ENCODE measurements around the gene SOX6. TPM values are rescaled to one million over a fixed set of nuclear protein-coding genes. Genes with fewer than 3 reads are reported as not detected.

Gene SOX6
- total RNA-seq, 1 experiment from 2014 or later = 18.4 TPM

DNA sequence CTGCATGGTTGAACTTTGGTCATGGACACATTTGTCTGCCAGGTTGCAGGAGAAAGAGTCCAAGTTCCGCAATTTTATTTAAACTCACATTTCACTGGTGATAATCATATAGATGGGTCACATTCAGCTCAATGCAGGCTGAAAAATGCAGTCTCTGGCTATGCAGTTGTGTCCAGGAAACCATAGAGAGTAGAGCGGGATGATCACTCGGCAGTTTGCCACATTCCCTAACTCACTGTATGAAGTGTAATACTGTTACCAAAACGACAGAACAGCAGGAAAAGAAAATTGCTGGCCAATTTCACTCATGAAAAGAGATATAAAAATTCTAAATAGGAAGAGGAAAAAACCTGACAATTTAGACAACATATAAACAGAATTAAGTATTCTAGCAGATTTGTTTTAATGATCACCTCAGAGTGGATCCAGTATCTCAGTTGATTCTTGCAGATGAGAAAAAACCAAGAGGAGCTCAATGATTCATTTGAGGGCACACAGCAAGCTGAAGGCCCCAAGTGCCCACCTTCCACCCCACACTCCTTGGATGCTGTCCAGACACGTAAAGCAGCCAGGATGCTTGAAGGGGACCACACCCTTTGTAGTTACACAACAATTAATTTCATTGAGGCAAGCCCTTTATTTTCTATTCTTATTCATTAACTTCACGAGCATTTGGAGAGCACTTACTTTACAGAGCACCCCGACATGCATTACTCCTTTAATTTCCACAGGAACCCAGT, 422.3 kb downstream of the SOX6 start:
- H3K4me3 Mint-ChIP-seq (ENCODE audit: low read depth, unreplicated experiment) = no peak overlapping the region
- CTCF ChIA-PET = interaction anchor here (0.6 kb wide), 1 partner anchor 341 kb away, joined by 7 read pairs; no protein-coding TSS in a partner anchor
- intact Hi-C loops (cut with micrococcal nuclease; ENCODE audit: unreplicated experiment) = no loop called here
- BruUV-seq (replicated peaks) = no TSS peak
- H3K9me3 Mint-ChIP-seq (ENCODE audit: low read depth, unreplicated experiment) = peaks cover 5% of the 10 kb centered on the region
- no peaks in the 10 kb centered on the region for H3K27me3 Mint-ChIP-seq (ENCODE audit: unreplicated experiment)
- TF ChIP-seq, protein P1, sequence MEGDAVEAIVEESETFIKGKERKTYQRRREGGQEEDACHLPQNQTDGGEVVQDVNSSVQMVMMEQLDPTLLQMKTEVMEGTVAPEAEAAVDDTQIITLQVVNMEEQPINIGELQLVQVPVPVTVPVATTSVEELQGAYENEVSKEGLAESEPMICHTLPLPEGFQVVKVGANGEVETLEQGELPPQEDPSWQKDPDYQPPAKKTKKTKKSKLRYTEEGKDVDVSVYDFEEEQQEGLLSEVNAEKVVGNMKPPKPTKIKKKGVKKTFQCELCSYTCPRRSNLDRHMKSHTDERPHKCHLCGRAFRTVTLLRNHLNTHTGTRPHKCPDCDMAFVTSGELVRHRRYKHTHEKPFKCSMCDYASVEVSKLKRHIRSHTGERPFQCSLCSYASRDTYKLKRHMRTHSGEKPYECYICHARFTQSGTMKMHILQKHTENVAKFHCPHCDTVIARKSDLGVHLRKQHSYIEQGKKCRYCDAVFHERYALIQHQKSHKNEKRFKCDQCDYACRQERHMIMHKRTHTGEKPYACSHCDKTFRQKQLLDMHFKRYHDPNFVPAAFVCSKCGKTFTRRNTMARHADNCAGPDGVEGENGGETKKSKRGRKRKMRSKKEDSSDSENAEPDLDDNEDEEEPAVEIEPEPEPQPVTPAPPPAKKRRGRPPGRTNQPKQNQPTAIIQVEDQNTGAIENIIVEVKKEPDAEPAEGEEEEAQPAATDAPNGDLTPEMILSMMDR (IDR thresholded peaks at IDR 0.05; ENCODE audit: unreplicated experiment) = no peak
- H3K4me1 Mint-ChIP-seq (ENCODE audit: low read depth, unreplicated experiment) = peaks cover 16% of the 10 kb centered on the region
- no peak for DNase-seq
- no peak overlapping the region for H3K27ac Mint-ChIP-seq (ENCODE audit: unreplicated experiment)
- H3K36me3 Mint-ChIP-seq (ENCODE audit: insufficient read depth, unreplicated experiment) = no peaks in the 10 kb centered on the region

DNA sequence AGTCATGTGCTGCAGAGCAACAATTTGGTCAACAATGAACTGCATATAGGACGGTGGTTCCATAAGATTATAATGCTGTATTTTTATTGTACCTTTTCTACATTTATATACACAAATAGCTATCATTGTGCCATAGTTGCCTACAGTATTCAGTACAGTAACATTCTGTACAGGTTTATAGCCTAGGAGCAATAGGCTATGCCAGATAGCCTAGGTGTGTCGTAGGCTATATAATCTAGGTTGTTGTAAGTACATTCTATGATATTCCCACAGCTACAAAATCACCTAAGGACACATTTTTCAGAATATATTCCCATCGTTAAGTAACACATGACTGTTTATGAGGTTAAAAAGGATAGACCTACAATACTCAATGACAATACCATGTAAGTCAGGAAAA, 423.9 kb downstream of the SOX6 start:
- H3K4me3 Mint-ChIP-seq (ENCODE audit: low read depth, unreplicated experiment) = no peak overlapping the region
- H3K9me3 Mint-ChIP-seq (ENCODE audit: low read depth, unreplicated experiment) = peaks cover 5% of the 10 kb centered on the region
- DNase-seq = no peak
- peaks cover 16% of the 10 kb centered on the region for H3K4me1 Mint-ChIP-seq (ENCODE audit: low read depth, unreplicated experiment)
- CTCF ChIA-PET = no interaction called here
- H3K36me3 Mint-ChIP-seq (ENCODE audit: insufficient read depth, unreplicated experiment) = no peaks in the 10 kb centered on the region
- no peak overlapping the region for H3K27ac Mint-ChIP-seq (ENCODE audit: unreplicated experiment)
- intact Hi-C loops (cut with micrococcal nuclease; ENCODE audit: unreplicated experiment) = no loop called here
- BruUV-seq (replicated peaks) = no TSS peak
- H3K27me3 Mint-ChIP-seq (ENCODE audit: unreplicated experiment) = no peaks in the 10 kb centered on the region
- TF ChIP-seq, protein P1 (IDR thresholded peaks at IDR 0.05; ENCODE audit: unreplicated experiment) = no peak

DNA sequence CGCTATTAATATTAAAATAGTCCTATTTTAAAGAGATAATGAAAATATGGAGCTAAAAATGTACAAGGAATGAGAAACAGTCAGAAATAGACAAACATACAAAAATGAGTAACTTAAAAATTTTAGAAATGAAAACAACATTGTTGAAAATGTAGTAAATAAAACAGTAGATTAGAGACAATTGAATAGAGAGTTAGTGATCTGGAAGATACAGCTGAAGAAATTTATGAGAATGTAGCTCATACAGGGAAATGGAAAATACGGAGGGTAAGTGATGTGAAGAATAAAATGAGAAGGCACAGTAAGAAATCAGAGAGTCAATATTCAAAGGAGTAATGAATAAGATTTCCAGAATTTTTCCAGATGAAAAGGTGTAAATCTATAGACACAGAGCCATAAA, 424.8 kb downstream of the SOX6 start:
- no peaks in the 10 kb centered on the region for H3K36me3 Mint-ChIP-seq (ENCODE audit: insufficient read depth, unreplicated experiment)
- H3K4me1 Mint-ChIP-seq (ENCODE audit: low read depth, unreplicated experiment) = peaks cover 16% of the 10 kb centered on the region
- CTCF ChIA-PET = no interaction called here
- H3K27me3 Mint-ChIP-seq (ENCODE audit: unreplicated experiment) = no peaks in the 10 kb centered on the region
- H3K9me3 Mint-ChIP-seq (ENCODE audit: low read depth, unreplicated experiment) = peaks cover 5% of the 10 kb centered on the region
- H3K4me3 Mint-ChIP-seq (ENCODE audit: low read depth, unreplicated experiment) = no peak overlapping the region
- TF ChIP-seq, protein P1 (IDR thresholded peaks at IDR 0.05; ENCODE audit: unreplicated experiment) = no peak
- no peak for DNase-seq
- no peak overlapping the region for H3K27ac Mint-ChIP-seq (ENCODE audit: unreplicated experiment)
- no TSS peak for BruUV-seq (replicated peaks)
- intact Hi-C loops (cut with micrococcal nuclease; ENCODE audit: unreplicated experiment) = no loop called here

DNA sequence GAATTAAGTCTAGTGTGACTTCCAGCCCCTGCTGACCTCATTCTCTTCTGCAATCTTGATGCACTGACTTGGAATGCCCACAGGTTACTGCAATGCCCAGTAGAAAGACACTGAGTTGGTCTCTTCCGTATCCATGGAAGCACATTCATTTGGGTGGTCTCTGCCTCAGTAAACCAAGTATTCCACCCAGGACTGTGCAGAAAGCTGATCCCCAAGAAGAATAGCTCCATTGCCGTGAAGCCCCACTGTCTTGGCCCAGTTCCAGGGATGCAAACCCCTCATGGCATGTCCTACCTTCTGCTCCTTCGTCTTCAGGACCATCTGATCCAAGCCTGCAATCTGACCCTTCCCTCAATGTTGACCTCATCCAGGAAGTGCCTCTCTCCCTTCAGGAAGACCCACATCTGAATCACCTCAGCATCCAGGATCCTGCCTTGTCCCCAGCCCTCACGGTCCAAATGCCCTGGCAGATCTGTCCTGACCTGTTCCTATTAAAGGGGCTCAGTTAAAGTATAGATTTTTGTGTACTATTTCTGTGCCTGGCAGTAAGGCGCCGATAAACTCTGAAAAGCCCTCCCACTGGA, 425.8 kb downstream of the SOX6 start:
- TF ChIP-seq, protein P1 (IDR thresholded peaks at IDR 0.05; ENCODE audit: unreplicated experiment) = no peak
- CTCF ChIA-PET = no interaction called here
- no peaks in the 10 kb centered on the region for H3K36me3 Mint-ChIP-seq (ENCODE audit: insufficient read depth, unreplicated experiment)
- peaks cover 16% of the 10 kb centered on the region for H3K4me1 Mint-ChIP-seq (ENCODE audit: low read depth, unreplicated experiment)
- no peaks in the 10 kb centered on the region for H3K27me3 Mint-ChIP-seq (ENCODE audit: unreplicated experiment)
- BruUV-seq (replicated peaks) = no TSS peak
- H3K4me3 Mint-ChIP-seq (ENCODE audit: low read depth, unreplicated experiment) = no peak overlapping the region
- no peak for DNase-seq
- intact Hi-C loops (cut with micrococcal nuclease; ENCODE audit: unreplicated experiment) = no loop called here
- H3K9me3 Mint-ChIP-seq (ENCODE audit: low read depth, unreplicated experiment) = peaks cover 5% of the 10 kb centered on the region
- no peak overlapping the region for H3K27ac Mint-ChIP-seq (ENCODE audit: unreplicated experiment)

Measured in Calu3 (cell line).